GM21529 (cell line): Measurements from ENCODE around the gene GNG10.

Experiments
- ATAC-seq: cut with Tn5 transposase; IDR thresholded peaks from one replicate; pipeline ENCODE4 v1.9.1; 2021; ENCODE audit not compliant: unreplicated experiment

The GNG10 gene

GRCh38 chr9:111719541-111719940, 58.1 kb downstream of the GNG10 start:
- ATAC-seq = no peak
